GM23338 (cell line): ENCODE measurements around the gene PDE1C. TPM values are rescaled to one million over a fixed set of nuclear protein-coding genes. Genes with fewer than 3 reads are reported as not detected.

Source experiments
- ETS1 ChIP-seq: IDR thresholded peaks from 2 replicates; pipeline ENCODE4 v1.6.1; 2016; ENCODE audit warnings: antibody characterized with exemption
- EZH2 ChIP-seq: fragments of 200-600 bp; sonication (generic); IDR thresholded peaks from one replicate; pipeline ENCODE4 v1.8.0; 2017; ENCODE audit warnings: antibody characterized with exemption, mild to moderate bottlenecking, low read depth; ENCODE audit not compliant: unreplicated experiment
- EZH2phosphoT487 ChIP-seq: fragments of 200-600 bp; sonication (generic); IDR thresholded peaks from one replicate; pipeline ENCODE4 v1.8.1; 2018; ENCODE audit warnings: antibody characterized with exemption; ENCODE audit not compliant: unreplicated experiment
- JUNB ChIP-seq: IDR thresholded peaks from one replicate; pipeline ENCODE4 v1.6.1; 2016; ENCODE audit warnings: antibody characterized with exemption; ENCODE audit not compliant: unreplicated experiment
- POLR2AphosphoS5 ChIP-seq: IDR thresholded peaks from 2 replicates; pipeline ENCODE4 v1.6.1; 2016; ENCODE audit warnings: antibody characterized with exemption, low read depth
- REST ChIP-seq: IDR thresholded peaks from one replicate; pipeline ENCODE4 v1.6.1; 2018; ENCODE audit warnings: antibody characterized with exemption; ENCODE audit not compliant: unreplicated experiment
- STAT1 ChIP-seq: IDR thresholded peaks from one replicate; pipeline ENCODE4 v1.6.1; 2016; ENCODE audit warnings: antibody characterized with exemption; ENCODE audit not compliant: unreplicated experiment
- ZNF114 ChIP-seq: fragments of 250-450 bp; sonication (Bioruptor Pico); IDR thresholded peaks from 2 replicates; pipeline ENCODE4 v1.5.0; 2020; ENCODE audit warnings: mild to moderate bottlenecking, moderate library complexity
- ZNF331 ChIP-seq: fragments of 250-450 bp; sonication (Bioruptor Pico); IDR thresholded peaks from 2 replicates; pipeline ENCODE4 v1.5.0; 2020; ENCODE audit warnings: low read depth, mild to moderate bottlenecking, moderate library complexity
- ZNF462 ChIP-seq: fragments of 250-450 bp; sonication (Bioruptor Pico); IDR thresholded peaks from 2 replicates; pipeline ENCODE4 v1.5.0; 2020; ENCODE audit warnings: mild to moderate bottlenecking, moderate library complexity
- polyA plus RNA-seq: library from polyadenylated mRNA; unstranded; fragments of >200 nt; fragmentation: Nextera tagmentation; extraction: Ambion mirVana; gene quantifications from 2 replicates; pipeline ENCODE4 v1.2.1, GENCODE V29; 2016
- total RNA-seq: library from RNA; depleted of rRNA; stranded (reverse); fragments of >200 nt; shearing (Covaris generic); gene quantifications from 2 replicates; pipeline ENCODE4 v1.2.3, GENCODE V29; 2014

The PDE1C gene
- total and polyA plus RNA-seq, 2 experiments from 2014 or later: 0.28 TPM; not detected in 1

GRCh38 chr7:31954500-31954899 lies 115.7 kb downstream of the PDE1C start (continued):
- TF ChIP-seq ZNF462: no peak
- TF ChIP-seq ETS1: no peak
- no peak for TF ChIP-seq EZH2
- no peak for TF ChIP-seq REST
- no peak for TF ChIP-seq STAT1
- TF ChIP-seq JUNB: no peak
- no peak for TF ChIP-seq ZNF331 (CRISPR knock-in tag)
- no peak for TF ChIP-seq EZH2phosphoT487
- TF ChIP-seq ZNF114 (CRISPR knock-in tag): no peak
- no peak for TF ChIP-seq POLR2AphosphoS5
